Hepatocyte (in vitro differentiated cells): Measurements from ENCODE around the gene BCAS1.

Source experiments
- CTCF ChIP-seq: fragments of 200-600 bp; sonication (generic); IDR thresholded peaks from 2 replicates; pipeline ENCODE4 v1.5.1; 2016; ENCODE audit warnings: antibody characterized with exemption, mild to moderate bottlenecking; ENCODE audit not compliant: poor library complexity
- EZH2 ChIP-seq: fragments of 200-600 bp; sonication (generic); IDR thresholded peaks from 2 replicates; pipeline ENCODE4 v1.6.1; 2016; ENCODE audit warnings: antibody characterized with exemption, mild to moderate bottlenecking, borderline replicate concordance
- EZH2phosphoT487 ChIP-seq: fragments of 200-600 bp; sonication (generic); IDR thresholded peaks from one replicate; pipeline ENCODE4 v1.6.1; 2018; ENCODE audit warnings: antibody characterized with exemption, mild to moderate bottlenecking, low read depth, moderate library complexity; ENCODE audit not compliant: unreplicated experiment, severe bottlenecking

GRCh38 chr20:53904261-53904660 lies 166.1 kb downstream of the BCAS1 start:
- no peak for TF ChIP-seq CTCF
- TF ChIP-seq EZH2 = no peak
- no peak for TF ChIP-seq EZH2phosphoT487
